ENCODE measurements around the gene PSME3IP1. TPM values are rescaled to one million over a fixed set of nuclear protein-coding genes. Genes with fewer than 3 reads are reported as not detected.

The PSME3IP1 gene
- total RNA-seq, 4 donors from 2014 or later = 55.7 to 308 (median 109) TPM

DNA sequence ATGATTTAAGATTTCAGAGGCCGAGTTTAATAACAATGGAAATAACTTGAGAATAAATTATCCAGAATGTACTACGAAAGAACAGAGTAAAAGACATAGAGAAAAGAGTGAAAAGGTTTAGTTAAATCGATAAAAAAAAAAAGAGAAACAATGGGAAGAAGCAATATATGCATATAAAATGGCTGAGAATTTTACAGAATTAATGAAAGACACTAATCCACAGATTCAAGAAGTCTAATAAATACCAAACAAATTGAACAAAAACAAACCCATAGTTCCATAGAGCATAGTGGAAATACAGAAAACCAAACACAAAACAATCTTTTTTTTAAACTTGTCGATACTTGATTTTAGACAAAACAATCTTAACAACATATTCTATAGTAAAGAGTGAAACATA lies 1.7 kb downstream of the PSME3IP1 start:
- peaks cover 0 to 20% (median 4%) of the 10 kb centered on the region in 4 donors for H3K4me1 ChIP-seq
- H3K4me3 ChIP-seq = no peak overlapping the region
- no peaks in the 10 kb centered on the region for H3K36me3 ChIP-seq
- H3K27me3 ChIP-seq = no peaks in the 10 kb centered on the region
- H3K9me3 ChIP-seq = no peaks in the 10 kb centered on the region
- DNase-seq = no peak
- no peak overlapping the region for H3K27ac ChIP-seq
- TF ChIP-seq, protein P1, sequence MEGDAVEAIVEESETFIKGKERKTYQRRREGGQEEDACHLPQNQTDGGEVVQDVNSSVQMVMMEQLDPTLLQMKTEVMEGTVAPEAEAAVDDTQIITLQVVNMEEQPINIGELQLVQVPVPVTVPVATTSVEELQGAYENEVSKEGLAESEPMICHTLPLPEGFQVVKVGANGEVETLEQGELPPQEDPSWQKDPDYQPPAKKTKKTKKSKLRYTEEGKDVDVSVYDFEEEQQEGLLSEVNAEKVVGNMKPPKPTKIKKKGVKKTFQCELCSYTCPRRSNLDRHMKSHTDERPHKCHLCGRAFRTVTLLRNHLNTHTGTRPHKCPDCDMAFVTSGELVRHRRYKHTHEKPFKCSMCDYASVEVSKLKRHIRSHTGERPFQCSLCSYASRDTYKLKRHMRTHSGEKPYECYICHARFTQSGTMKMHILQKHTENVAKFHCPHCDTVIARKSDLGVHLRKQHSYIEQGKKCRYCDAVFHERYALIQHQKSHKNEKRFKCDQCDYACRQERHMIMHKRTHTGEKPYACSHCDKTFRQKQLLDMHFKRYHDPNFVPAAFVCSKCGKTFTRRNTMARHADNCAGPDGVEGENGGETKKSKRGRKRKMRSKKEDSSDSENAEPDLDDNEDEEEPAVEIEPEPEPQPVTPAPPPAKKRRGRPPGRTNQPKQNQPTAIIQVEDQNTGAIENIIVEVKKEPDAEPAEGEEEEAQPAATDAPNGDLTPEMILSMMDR (IDR thresholded peaks at IDR 0.05) = no peak
- no peak for TF ChIP-seq POLR2A (IDR thresholded peaks at IDR 0.05)

DNA sequence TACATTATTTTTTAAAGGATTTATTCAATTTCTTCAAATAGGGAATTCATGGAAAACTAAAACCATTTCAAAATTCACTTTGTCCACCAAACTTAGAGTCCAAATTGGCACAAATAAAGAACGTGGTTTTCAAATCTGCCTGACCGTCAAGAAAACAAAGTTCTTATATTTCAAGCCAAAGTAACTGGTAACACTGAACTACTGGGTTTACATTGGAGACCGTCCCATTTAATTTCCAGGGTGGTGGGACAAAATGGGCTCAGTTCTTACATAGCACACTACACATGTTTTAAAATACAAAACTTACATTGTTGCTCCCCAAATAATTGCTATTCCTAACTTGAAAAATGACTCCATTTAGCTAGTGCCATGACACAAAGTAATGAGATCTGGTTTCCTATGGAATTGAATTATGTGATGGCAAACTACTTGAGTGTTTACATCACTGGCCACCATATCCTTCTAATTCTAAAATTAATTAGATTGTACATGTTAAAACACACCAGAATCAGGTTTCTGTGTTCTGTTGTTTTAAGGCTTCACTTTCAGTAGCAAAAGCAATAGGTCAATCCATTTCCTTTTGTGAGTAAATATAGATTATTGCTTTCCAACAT lies 6.5 kb downstream of the PSME3IP1 start:
- Histone ChIP-seq H3K9me3 (no peaks in the 10 kb centered on the region), H3K27ac (no peak overlapping the region), H3K27me3 (no peaks in the 10 kb centered on the region), H3K4me3 (no peak overlapping the region), H3K36me3 (no peaks in the 10 kb centered on the region), H3K4me1 (peaks cover 0 to under 1% (median 0%) of the 10 kb centered on the region in 4 donors)
- no peak for DNase-seq
- TF ChIP-seq POLR2A (IDR thresholded peaks at IDR 0.05) = no peak
- TF ChIP-seq, protein P1 (IDR thresholded peaks at IDR 0.05) = no peak

DNA sequence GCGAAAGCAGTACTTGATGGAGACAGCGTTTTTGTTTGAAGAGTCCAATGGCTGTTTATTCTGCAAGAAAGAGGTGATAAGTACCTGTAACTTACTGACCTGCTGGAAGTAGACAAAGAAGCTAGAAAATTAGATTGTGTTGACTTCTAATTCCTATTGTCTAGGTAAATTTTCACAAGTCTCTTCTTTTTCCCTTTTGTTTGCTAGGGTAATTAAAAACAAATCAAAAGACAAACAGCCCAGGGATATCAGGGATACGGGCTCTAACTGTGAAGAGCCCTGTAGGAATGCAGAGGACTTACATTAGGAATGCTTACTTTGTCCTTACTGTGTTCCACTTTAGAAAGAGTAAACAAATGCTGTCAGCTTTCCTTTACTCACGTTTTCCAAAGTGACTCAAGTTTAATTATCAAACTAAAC lies 7.0 kb downstream of the PSME3IP1 start:
- no peak overlapping the region for H3K4me3 ChIP-seq
- TF ChIP-seq, protein P1 (IDR thresholded peaks at IDR 0.05) = no peak
- no peak for TF ChIP-seq POLR2A (IDR thresholded peaks at IDR 0.05)
- DNase-seq = no peak
- no peak overlapping the region for H3K27ac ChIP-seq
- H3K27me3 ChIP-seq = no peaks in the 10 kb centered on the region
- H3K4me1 ChIP-seq = no peaks in the 10 kb centered on the region
- H3K36me3 ChIP-seq = no peaks in the 10 kb centered on the region
- no peaks in the 10 kb centered on the region for H3K9me3 ChIP-seq

DNA sequence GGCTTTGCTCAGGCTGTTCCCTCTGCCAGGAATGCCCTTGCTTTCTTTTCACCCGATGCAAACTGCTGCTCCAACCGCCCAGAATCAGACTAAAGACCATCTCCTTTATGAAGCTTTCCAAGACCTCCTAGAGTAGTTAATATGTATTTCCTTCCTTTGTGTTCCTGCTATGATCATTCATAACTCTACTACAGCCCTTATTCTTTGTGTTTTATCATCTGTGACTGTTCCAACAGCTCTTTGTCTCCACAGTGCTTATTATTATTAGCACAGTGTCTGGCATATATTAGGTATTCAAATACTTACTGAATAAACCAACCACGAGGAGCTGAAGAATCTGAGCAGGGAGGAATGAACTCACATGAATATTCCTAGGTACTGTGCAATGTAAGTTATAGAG lies 7.6 kb downstream of the PSME3IP1 start:
- H3K9me3 ChIP-seq = no peaks in the 10 kb centered on the region
- TF ChIP-seq, protein P1 (IDR thresholded peaks at IDR 0.05) = no peak
- TF ChIP-seq POLR2A (IDR thresholded peaks at IDR 0.05) = no peak
- peaks cover 0 to 6% (median 0%) of the 10 kb centered on the region in 3 donors for H3K36me3 ChIP-seq
- H3K27ac ChIP-seq = no peak overlapping the region
- no peaks in the 10 kb centered on the region for H3K27me3 ChIP-seq
- no peak for DNase-seq
- H3K4me3 ChIP-seq = no peak overlapping the region
- no peaks in the 10 kb centered on the region for H3K4me1 ChIP-seq

DNA sequence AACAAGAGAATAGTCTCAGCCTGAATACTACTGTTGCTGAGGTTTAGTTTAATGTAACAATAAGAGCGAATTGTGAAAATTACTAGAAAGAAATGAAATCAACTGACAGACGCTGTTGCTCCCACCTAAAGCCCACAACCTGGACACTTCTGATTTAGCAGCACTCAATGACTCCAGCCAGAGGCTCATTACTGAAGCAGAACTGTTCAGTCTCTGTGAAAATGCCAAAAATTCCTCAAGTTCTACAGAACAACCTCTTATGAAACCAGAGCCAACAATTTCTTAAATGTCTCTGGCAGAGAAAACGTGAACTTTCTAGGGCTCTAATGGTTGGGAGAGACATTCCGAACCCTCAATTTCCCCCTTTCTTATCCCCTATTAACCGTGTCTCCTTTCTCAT lies 9.9 kb downstream of the PSME3IP1 start:
- no peaks in the 10 kb centered on the region for H3K27me3 ChIP-seq
- no peak for DNase-seq
- no peaks in the 10 kb centered on the region for H3K4me1 ChIP-seq
- TF ChIP-seq, protein P1 (IDR thresholded peaks at IDR 0.05) = no peak
- no peak for TF ChIP-seq POLR2A (IDR thresholded peaks at IDR 0.05)
- peaks cover 0 to 26% (median 0%) of the 10 kb centered on the region in 3 donors for H3K36me3 ChIP-seq
- H3K27ac ChIP-seq = no peak overlapping the region
- no peaks in the 10 kb centered on the region for H3K9me3 ChIP-seq
- H3K4me3 ChIP-seq = no peak overlapping the region
